ENCODE measurements around the gene RNF227.
"Not testable (repeated sequence)": the region's sequence is repeated elsewhere in the genome, so short reads cannot be mapped to it uniquely, and the experiment has no call there.

RNF227 gene

GRCh38 chr17:7864384-7864783 lies 51.7 kb downstream of the RNF227 start:
- DNase-seq (ENCODE audit: low read depth in 2 of 2): not testable (repeated sequence)
